Mammary epithelial cell (primary cell): Measurements from ENCODE around the gene IL1B.

ENCODE experiments used
- CTCF ChIP-seq, 2 donors: IDR thresholded peaks in 1 of 2; conservative IDR thresholded peaks in 1 of 2; 2 replicates each; pipeline ENCODE4 v1.5.1; 2011 to 2012; ENCODE audit warnings: inconsistent platforms in 2 of 2, low read length in 2 of 2, mild to moderate bottlenecking in 2 of 2, control low read depth in 1 of 2, low read depth in 1 of 2; ENCODE audit not compliant: insufficient read depth in 1 of 2; ENCODE audit errors: extremely low read depth in 1 of 2
- EZH2 ChIP-seq: IDR thresholded peaks from 2 replicates; pipeline ENCODE4 v1.6.1; 2012; ENCODE audit warnings: low read length, inconsistent platforms, borderline replicate concordance

- TF ChIP-seq CTCF (conservative IDR thresholded peaks at IDR 0.05 in 1 of 2, IDR thresholded peaks at IDR 0.05 in 1 of 2; ENCODE audit: extremely low read depth in 1 of 2, insufficient read depth in 1 of 2, low read depth in 1 of 2, low read length in 2 of 2) (peak; percentile 12 to 25), EZH2 (no peak)
Observed at GRCh38 chr2:112876257-112876970, 39.8 kb upstream of the IL1B start.
